Mesothelial cell of epicardium (in vitro differentiated cells): Measurements from ENCODE around the gene ATRIP. TPM values are rescaled to one million over a fixed set of nuclear protein-coding genes. Genes with fewer than 3 reads are reported as not detected.

Source experiments
- DNase-seq, 2 experiments: peaks; one replicate each; pipeline ENCODE4 v3.0.0; 2021; ENCODE audit warnings: low spot score in 2 of 2; ENCODE audit not compliant: unreplicated experiment in 2 of 2
- H3K27ac Mint-ChIP-seq: 2 replicates; pipeline ENCODE4 v1.8.0; 2021; ENCODE audit warnings: mixed read lengths
- H3K27me3 Mint-ChIP-seq: 2 replicates; pipeline ENCODE4 v1.8.0; 2021; ENCODE audit warnings: low read depth, mixed read lengths
- H3K36me3 Mint-ChIP-seq: 2 replicates; pipeline ENCODE4 v1.8.0; 2021; ENCODE audit warnings: mixed read lengths
- H3K4me1 Mint-ChIP-seq: 2 replicates; pipeline ENCODE4 v1.8.0; 2021; ENCODE audit warnings: mixed read lengths
- H3K4me3 Mint-ChIP-seq: 2 replicates; pipeline ENCODE4 v1.8.0; 2021; ENCODE audit warnings: mild to moderate bottlenecking, moderate library complexity, mixed read lengths
- H3K9me3 Mint-ChIP-seq: 2 replicates; pipeline ENCODE4 v1.8.0; 2021; ENCODE audit warnings: mixed read lengths
- total RNA-seq: library from RNA; stranded (reverse); gene quantifications from 3 replicates; pipeline ENCODE4 v1.2.1, GENCODE V29; 2021
- TF ChIP-seq, protein P1 (sequence below): fragments of 200-600 bp; sonication (generic); IDR thresholded peaks from one replicate; pipeline ENCODE4 v1.5.0; 2021; ENCODE audit warnings: antibody characterized with exemption; ENCODE audit not compliant: unreplicated experiment

ATRIP gene
- total RNA-seq, 1 donor from 2014 or later: 12.0 TPM

DNA sequence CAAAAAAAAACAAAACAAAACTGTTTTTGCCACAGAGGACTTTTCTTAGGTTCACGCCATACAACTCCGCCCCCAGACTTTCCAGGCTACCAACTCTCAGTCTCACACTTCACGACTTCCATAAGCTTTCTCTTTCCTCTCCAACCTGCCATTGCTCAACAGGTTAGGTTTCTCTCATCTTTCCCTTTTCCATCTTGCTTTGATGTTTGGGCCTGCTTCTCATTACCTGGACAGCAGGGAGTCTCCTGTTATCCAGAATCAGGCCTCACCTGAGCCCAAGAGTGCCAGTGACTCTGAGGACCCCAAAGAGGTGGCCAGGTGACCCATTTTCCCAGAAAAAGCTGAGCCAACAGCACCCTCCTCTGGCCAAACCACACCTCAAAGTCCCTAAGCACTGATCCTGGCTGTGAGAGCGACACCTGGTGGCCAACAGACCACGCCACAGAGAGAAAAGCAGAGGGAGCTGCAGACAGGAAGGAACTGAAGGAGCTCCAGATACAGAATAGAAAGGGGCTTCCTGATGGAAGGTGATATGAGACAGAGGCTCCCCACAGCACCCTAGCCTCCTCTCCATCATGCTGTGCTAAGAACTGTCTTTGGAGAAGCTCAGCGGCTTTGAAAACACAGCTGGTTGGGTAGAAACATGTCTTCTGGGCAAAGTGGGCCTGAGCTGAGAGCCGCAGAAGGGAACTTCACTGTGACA is 10.6 kb upstream of the ATRIP start:
- Mint-ChIP-seq H3K36me3 (peaks cover 2% of the 10 kb centered on the region), H3K9me3 (no peaks in the 10 kb centered on the region), H3K4me1 (peaks cover 52% of the 10 kb centered on the region), H3K4me3 (no peak overlapping the region), H3K27ac (no peak overlapping the region), H3K27me3 (no peaks in the 10 kb centered on the region)
- TF ChIP-seq, protein P1, sequence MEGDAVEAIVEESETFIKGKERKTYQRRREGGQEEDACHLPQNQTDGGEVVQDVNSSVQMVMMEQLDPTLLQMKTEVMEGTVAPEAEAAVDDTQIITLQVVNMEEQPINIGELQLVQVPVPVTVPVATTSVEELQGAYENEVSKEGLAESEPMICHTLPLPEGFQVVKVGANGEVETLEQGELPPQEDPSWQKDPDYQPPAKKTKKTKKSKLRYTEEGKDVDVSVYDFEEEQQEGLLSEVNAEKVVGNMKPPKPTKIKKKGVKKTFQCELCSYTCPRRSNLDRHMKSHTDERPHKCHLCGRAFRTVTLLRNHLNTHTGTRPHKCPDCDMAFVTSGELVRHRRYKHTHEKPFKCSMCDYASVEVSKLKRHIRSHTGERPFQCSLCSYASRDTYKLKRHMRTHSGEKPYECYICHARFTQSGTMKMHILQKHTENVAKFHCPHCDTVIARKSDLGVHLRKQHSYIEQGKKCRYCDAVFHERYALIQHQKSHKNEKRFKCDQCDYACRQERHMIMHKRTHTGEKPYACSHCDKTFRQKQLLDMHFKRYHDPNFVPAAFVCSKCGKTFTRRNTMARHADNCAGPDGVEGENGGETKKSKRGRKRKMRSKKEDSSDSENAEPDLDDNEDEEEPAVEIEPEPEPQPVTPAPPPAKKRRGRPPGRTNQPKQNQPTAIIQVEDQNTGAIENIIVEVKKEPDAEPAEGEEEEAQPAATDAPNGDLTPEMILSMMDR: peak; percentile 92
- DNase-seq: peak; percentile 61 to 89

DNA sequence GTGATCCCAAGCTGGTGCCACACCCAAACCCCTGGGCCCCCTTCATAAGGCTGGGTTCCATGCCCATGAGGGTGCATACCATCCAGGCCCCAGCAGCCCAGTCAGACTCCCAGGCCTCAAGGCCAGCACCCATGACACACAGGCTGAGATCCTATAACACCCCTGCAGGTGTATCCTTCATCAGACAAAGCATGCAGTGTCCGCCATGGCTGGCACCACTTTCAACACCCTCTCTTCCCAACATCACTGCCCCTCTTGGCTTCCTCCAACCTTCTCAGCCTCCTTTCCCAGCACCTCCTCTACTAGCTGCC is 10.1 kb upstream of the ATRIP start:
- Mint-ChIP-seq H3K27me3 (no peaks in the 10 kb centered on the region), H3K4me1 (peaks cover 53% of the 10 kb centered on the region), H3K4me3 (no peak overlapping the region), H3K27ac (no peak overlapping the region), H3K9me3 (no peaks in the 10 kb centered on the region), H3K36me3 (peaks cover 2% of the 10 kb centered on the region)
- DNase-seq: no peak
- TF ChIP-seq, protein P1: no peak

DNA sequence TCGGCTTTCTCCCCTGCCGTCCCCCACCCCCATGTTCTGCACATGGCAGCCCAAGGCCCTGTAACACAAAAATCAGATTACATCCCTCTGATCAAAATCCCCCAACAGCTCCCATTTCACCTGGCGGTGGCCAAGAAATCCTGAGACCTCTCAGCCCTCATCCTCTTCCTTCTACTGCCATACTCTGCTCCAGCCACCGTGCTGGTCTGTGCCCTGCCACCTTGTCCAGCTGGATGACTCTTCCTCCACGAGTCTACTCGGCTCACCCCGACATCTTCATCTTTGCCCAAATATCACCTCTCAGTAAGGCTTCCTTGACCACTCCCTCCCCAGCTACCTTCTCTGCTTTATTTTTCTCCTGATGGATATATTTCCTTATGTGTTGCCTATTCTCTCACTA is 9.7 kb upstream of the ATRIP start:
- no peak overlapping the region for H3K4me3 Mint-ChIP-seq
- no peak for DNase-seq
- H3K27ac Mint-ChIP-seq: no peak overlapping the region
- H3K36me3 Mint-ChIP-seq: peaks cover under 1% of the 10 kb centered on the region
- H3K9me3 Mint-ChIP-seq: no peaks in the 10 kb centered on the region
- TF ChIP-seq, protein P1: no peak
- H3K4me1 Mint-ChIP-seq: peaks cover 53% of the 10 kb centered on the region
- H3K27me3 Mint-ChIP-seq: no peaks in the 10 kb centered on the region

DNA sequence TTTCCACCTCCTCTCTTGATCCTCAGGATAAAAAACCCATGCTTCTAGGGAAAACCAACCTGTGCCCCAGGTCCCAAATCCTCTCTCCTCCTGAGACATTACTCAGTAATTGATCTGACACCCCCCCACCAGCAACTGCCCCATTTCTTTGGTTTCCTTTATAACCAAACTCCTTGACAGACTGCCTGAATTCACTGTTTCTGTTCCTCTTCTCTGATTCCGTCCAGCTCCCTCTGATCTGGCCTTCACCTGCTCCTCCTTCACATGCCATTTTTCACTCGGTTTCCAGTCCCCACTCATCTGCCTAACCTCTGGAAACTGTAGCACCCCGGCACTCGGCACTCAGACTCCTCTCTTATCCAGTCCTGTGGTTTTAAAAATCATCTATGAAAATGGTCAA is 8.7 kb upstream of the ATRIP start:
- H3K4me1 Mint-ChIP-seq: peaks cover 52% of the 10 kb centered on the region
- no peak overlapping the region for H3K4me3 Mint-ChIP-seq
- H3K27ac Mint-ChIP-seq: no peak overlapping the region
- no peaks in the 10 kb centered on the region for H3K9me3 Mint-ChIP-seq
- peaks cover 2% of the 10 kb centered on the region for H3K36me3 Mint-ChIP-seq
- no peak for DNase-seq
- H3K27me3 Mint-ChIP-seq: no peaks in the 10 kb centered on the region
- TF ChIP-seq, protein P1: no peak

DNA sequence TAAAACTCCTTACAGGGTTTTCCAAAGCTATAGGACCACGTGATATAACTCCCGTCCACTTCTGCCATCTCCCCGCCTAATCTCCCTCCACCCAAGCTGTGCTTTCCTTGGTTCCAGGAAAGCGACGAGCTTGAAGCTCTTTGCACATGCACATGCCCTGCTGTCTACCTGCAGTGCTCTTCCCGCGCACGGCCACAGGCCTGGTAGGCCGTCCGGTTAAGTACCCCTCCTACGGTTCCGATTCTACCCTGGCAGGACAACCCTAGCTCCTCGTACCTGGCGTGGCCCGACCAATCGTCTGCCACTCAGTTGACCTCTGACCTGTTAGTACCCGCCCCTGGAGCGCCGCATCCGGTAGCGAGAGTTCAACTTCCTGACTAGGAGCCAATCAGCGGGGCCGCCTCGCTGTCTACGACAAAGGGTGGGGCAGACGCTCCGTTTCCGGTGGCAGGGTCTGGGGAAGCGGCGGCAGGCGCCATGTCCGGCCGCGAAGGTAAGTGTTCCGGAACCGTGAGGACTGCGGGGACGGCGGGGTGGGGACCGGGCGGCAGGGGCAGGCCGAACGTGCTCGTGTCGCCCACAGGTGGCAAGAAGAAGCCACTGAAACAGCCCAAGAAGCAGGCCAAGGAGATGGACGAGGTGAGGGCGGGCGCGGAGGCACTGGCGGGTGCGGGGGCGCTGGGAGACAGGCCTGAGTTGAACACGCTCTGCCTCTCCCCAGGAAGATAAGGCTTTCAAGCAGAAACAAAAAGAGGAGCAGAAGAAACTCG is 6.5 kb upstream of the ATRIP start, which contains the start of the genes CCDC51 and TMA7:
Gene CCDC51, minus strand, starts transcription at position 300 of the 770 bp plus-strand sequence. CDS start 4,991 bp downstream, outside the sequence.
Gene TMA7, plus strand, starts transcription at position 438 of the 770 bp plus-strand sequence. Its CDS starts 40 bp downstream, at position 478.
- TF ChIP-seq, protein P1: no peak
- H3K4me3 Mint-ChIP-seq: peak within 1 kb of the TSS; percentile 86
- DNase-seq: peak; percentile 87 to 92
- no peaks in the 10 kb centered on the region for H3K27me3 Mint-ChIP-seq
- H3K36me3 Mint-ChIP-seq: peaks cover 5% of the 10 kb centered on the region
- H3K4me1 Mint-ChIP-seq: peaks cover 34% of the 10 kb centered on the region
- H3K27ac Mint-ChIP-seq: peak within 1 kb of the TSS; percentile 94
- no peaks in the 10 kb centered on the region for H3K9me3 Mint-ChIP-seq
